HUDEP-2 (cell line): ENCODE results near the gene SEC16B.

Experiments
- DNase-seq, 76 experiments: peaks; one replicate each; lab custom pipeline; 2025; ENCODE audit not compliant: unreplicated experiment in 76 of 76; lab: John Stamatoyannopoulos, UW

SEC16B gene

GRCh38 chr1:177913762-177914540 lies 55.9 kb downstream of the SEC16B start:
- no peak for DNase-seq

GRCh38 chr1:177912991-177913390 lies 56.9 kb downstream of the SEC16B start:
- DNase-seq: no peak

DNA sequence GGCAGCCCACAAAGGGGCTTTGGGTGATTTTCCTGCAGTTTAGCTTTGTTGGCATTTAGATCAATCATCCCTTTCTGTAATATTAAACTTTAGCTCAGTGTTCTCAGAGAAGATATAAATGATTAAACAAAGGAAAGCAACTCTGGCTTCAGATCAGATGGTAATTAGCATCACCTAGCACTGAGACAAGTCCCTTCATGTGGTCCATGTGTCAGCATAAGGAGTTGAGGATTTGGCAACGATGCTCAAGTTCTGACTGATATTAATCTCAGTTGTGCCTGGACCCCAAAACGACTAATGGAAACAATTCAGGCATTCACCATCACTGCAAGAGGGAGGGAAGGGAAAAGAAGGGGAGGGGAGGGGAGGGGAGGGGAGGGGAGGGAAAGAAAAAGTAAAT lies 60.4 kb downstream of the SEC16B start:
- DNase-seq: no peak

- no peak for DNase-seq
These were observed 62.9 kb downstream of the SEC16B start for GRCh38 chr1:177907000-177907399.

GRCh38 chr1:177905686-177906085 lies 64.2 kb downstream of the SEC16B start:
- DNase-seq: no peak

DNA sequence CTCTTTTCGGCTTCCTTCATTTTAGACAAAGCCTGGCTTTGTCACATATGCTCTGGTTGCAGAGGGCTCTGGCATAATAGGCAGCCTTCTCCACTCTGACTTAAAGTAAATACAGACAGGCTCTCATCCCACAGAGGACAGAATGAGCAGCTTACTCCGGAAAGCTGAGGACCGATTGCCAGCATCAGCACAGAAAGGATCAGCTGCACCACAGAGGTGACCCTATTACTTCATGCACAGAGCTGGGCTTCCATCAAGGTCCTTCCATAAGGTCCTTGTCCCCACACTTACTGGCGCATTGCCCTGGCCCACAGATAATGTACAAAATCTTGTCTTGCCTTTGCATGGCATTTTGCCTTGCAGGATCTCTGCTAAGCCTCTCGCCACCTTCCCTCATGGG lies 67.6 kb downstream of the SEC16B start:
- no peak for DNase-seq

GRCh38 chr1:177897998-177898654 lies 71.7 kb downstream of the SEC16B start:
- DNase-seq: no peak

DNA sequence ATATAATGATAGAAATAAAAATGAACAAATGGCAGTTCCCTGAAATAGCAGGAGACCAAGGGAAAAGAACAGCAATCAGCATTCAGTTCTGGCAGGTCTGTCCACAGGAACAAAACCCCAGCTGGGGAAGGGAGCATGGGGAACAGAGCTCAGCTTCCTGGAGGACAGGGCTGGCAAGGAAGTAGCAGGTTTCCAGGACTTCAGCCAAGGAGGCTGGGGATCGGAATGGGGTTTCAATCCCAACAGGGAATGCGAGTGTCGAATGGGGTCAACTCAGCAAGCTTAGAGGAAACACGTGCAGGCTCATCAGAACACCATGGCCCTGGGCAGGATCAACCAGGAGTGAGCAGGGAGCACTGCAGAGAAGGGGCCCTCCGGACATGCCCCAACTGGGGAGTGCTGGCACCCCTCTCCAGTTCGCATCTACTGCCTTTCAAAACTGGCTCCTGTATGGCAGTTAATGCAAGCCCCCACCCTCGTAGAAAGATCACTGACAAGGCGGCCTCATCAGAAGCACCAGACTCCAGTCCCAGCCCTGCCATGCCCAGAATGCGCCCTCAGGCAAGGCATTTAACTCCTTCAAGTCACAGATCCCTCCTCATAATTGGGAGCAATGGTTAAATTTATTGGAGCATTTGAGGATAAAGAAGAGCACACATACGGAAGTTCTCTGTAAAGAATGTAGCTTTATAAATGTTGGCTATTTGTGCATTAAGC lies 72.4 kb downstream of the SEC16B start:
- DNase-seq: no peak
